SK-N-SH (cell line): ENCODE data around the gene CAGE1. TPM values are rescaled to one million over a fixed set of nuclear protein-coding genes. Genes with fewer than 3 reads are reported as not detected.

ENCODE experiments used
- CTCF ChIA-PET: fragments of 300-600, 350-600 bp; formaldehyde crosslinking; extraction: SDS; loops from one replicate; lab custom pipeline; 2021; lab: Yijun Ruan, JAX
- POLR2A ChIA-PET: fragments of 350-600 bp; sonication (Branson Sonifier 250); formaldehyde crosslinking; extraction: SDS; loops from one replicate; lab custom pipeline; 2020; ENCODE audit warnings: antibody characterized with exemption, inconsistent platforms; lab: Yijun Ruan, JAX
- DNase-seq: peaks from one replicate; pipeline ENCODE4 v3.0.0; 2012
- H2AFZ ChIP-seq: fragments of 200-600 bp; sonication (generic); 2 replicates; pipeline ENCODE4 v1.8.1; 2016; ENCODE audit warnings: antibody characterized with exemption, mild to moderate bottlenecking, low read depth
- H3F3A ChIP-seq: fragments of 200-600 bp; sonication (generic); replicated peaks from 2 replicates; pipeline ENCODE3; 2016; ENCODE audit warnings: antibody characterized with exemption, mild to moderate bottlenecking; ENCODE audit not compliant: insufficient read depth
- H3K27ac ChIP-seq, 2 experiments: fragments of 200-500 bp in 1 of 2; fragments of 200-600 bp in 1 of 2; sonication (Bioruptor generic) in 1 of 2; sonication (generic), shearing (Covaris generic) in 1 of 2; 2 replicates each; pipeline versions ENCODE4 v1.5.1 to v1.6.1; 2014 to 2016; ENCODE audit warnings: low read depth in 2 of 2, inconsistent platforms in 1 of 2, low read length in 1 of 2, mild to moderate bottlenecking in 1 of 2, mixed read lengths in 1 of 2
- H3K27me3 ChIP-seq: fragments of 200-600 bp; sonication (generic), shearing (Covaris generic); 2 replicates; pipeline ENCODE4 v1.6.1; 2016; ENCODE audit warnings: mixed run types; ENCODE audit not compliant: insufficient read depth
- H3K36me3 ChIP-seq, 2 experiments: fragments of 200-500 bp in 1 of 2; fragments of 200-600 bp in 1 of 2; sonication (Bioruptor generic) in 1 of 2; sonication (generic) in 1 of 2; replicated peaks in 1 of 2; 2 replicates each; pipeline versions ENCODE3 to v1.5.1; 2014 to 2016; ENCODE audit warnings: low read length in 1 of 2, mild to moderate bottlenecking in 1 of 2; ENCODE audit not compliant: insufficient read depth in 2 of 2, control insufficient read depth in 1 of 2
- H3K4me1 ChIP-seq, 2 experiments: fragments of 200-500 bp in 1 of 2; fragments of 200-600 bp in 1 of 2; sonication (Bioruptor generic) in 1 of 2; sonication (generic), shearing (Covaris generic) in 1 of 2; 2 replicates each; pipeline versions ENCODE4 v1.5.1 to v1.6.1; 2014 to 2016; ENCODE audit warnings: low read depth in 1 of 2, low read length in 1 of 2, mixed run types in 1 of 2; ENCODE audit not compliant: insufficient read depth in 2 of 2, control insufficient read depth in 1 of 2
- H3K4me2 ChIP-seq: fragments of 200-600 bp; sonication (generic), shearing (Covaris generic); 2 replicates; pipeline ENCODE4 v1.6.1; 2017; ENCODE audit warnings: mixed run types
- H3K4me3 ChIP-seq, 2 experiments: fragments of 200-500 bp in 1 of 2; fragments of 200-600 bp in 1 of 2; sonication (Bioruptor generic) in 1 of 2; sonication (generic), shearing (Covaris generic) in 1 of 2; 2 replicates each; pipeline versions ENCODE4 v1.5.1 to v1.8.1; 2014 to 2016; ENCODE audit warnings: low read depth in 2 of 2, inconsistent platforms in 1 of 2, low read length in 1 of 2, mild to moderate bottlenecking in 1 of 2, mixed read lengths in 1 of 2, moderate library complexity in 1 of 2
- H3K79me2 ChIP-seq: fragments of 200-600 bp; sonication (generic); 2 replicates; pipeline ENCODE4 v1.8.1; 2017; ENCODE audit warnings: mild to moderate bottlenecking; ENCODE audit not compliant: insufficient read depth
- H3K9ac ChIP-seq: fragments of 200-600 bp; sonication (generic); 2 replicates; pipeline ENCODE4 v1.6.1; 2017; ENCODE audit warnings: mixed run types
- H3K9me2 ChIP-seq: fragments of 200-600 bp; sonication (generic); 2 replicates; pipeline ENCODE4 v1.6.1; 2017; ENCODE audit warnings: mixed run types
- H3K9me3 ChIP-seq: fragments of 200-600 bp; sonication (generic); 2 replicates; pipeline ENCODE4 v1.6.1; 2017; ENCODE audit warnings: mixed run types, mild to moderate bottlenecking, moderate library complexity
- H4K20me1 ChIP-seq: fragments of 200-600 bp; sonication (generic); 2 replicates; pipeline ENCODE4 v1.6.1; 2017; ENCODE audit warnings: mild to moderate bottlenecking, mixed run types; ENCODE audit not compliant: insufficient read depth
- ELF1 ChIP-seq: IDR thresholded peaks from 2 replicates; pipeline ENCODE4 v1.4.0; 2012
- EP300 ChIP-seq, 2 experiments: IDR thresholded peaks; 2 replicates each; pipeline versions ENCODE4 v1.4.0 to v1.6.1; 2012; ENCODE audit warnings: borderline replicate concordance in 1 of 2, low read depth in 1 of 2, low read length in 1 of 2
- GATA2 ChIP-seq: sonication (generic); formaldehyde crosslinking; IDR thresholded peaks from 2 replicates; pipeline ENCODE4 v1.5.0; 2020; ENCODE audit warnings: mild to moderate bottlenecking, missing genetic modification reagents
- IRF3 ChIP-seq: fragments of 150-350 bp; IDR thresholded peaks from 2 replicates; pipeline ENCODE4 v1.6.1; 2016; ENCODE audit warnings: mild to moderate bottlenecking, low read depth, low read length
- NFIC ChIP-seq: IDR thresholded peaks from 2 replicates; pipeline ENCODE4 v1.4.0; 2012; ENCODE audit warnings: borderline replicate concordance
- RAD21 ChIP-seq: IDR thresholded peaks from 2 replicates; pipeline ENCODE4 v1.6.1; 2012; ENCODE audit warnings: mild to moderate bottlenecking, low read length
- RFX5 ChIP-seq: IDR thresholded peaks from 2 replicates; pipeline ENCODE4 v1.6.1; 2012; ENCODE audit warnings: mild to moderate bottlenecking, improper control_type of control experiment, low read length
- RXRA ChIP-seq: IDR thresholded peaks from 2 replicates; pipeline ENCODE4 v1.4.0; 2012; ENCODE audit warnings: low read depth, mild to moderate bottlenecking, borderline replicate concordance
- SIN3A ChIP-seq: IDR thresholded peaks from 2 replicates; pipeline ENCODE4 v1.6.1; 2012; ENCODE audit warnings: low read depth, mild to moderate bottlenecking, low read length, moderate library complexity, borderline replicate concordance
- TCF12 ChIP-seq: IDR thresholded peaks from 2 replicates; pipeline ENCODE4 v1.4.0; 2012
- TEAD4 ChIP-seq: IDR thresholded peaks from 2 replicates; pipeline ENCODE4 v1.4.0; 2012; ENCODE audit warnings: mild to moderate bottlenecking, borderline replicate concordance; ENCODE audit not compliant: insufficient read depth
- WGBS: methylation state at CpG from one replicate; pipeline ENCODE4 v1.1.6; 2017; ENCODE audit warnings: low lambda C conversion rate; 5-methylcytosine and 5-hydroxymethylcytosine counted together
- polyA plus RNA-seq, 3 experiments: library from polyadenylated mRNA; depleted of rRNA; stranded (reverse); fragments of >200 nt; gene quantifications; 2 replicates each; pipeline ENCODE4 v1.2.3, GENCODE V29; 2012
- TF ChIP-seq, protein P1 (sequence below): IDR thresholded peaks from 2 replicates; pipeline ENCODE4 v1.6.1; 2012; ENCODE audit warnings: mild to moderate bottlenecking, low read depth, low read length, moderate library complexity
- TF ChIP-seq, protein P2 (sequence below): fragments of 200-600 bp; sonication (generic); IDR thresholded peaks from 2 replicates; pipeline ENCODE4 v1.6.1; 2017; ENCODE audit warnings: antibody characterized with exemption, mild to moderate bottlenecking, moderate library complexity

The CAGE1 gene
- polyA plus RNA-seq, 1 of the 3 experiments (the other 2 are of a cell fraction), result not detected

GRCh38 chr6:7300926-7301325 is 88.6 kb downstream of the CAGE1 start:
- no peak for TF ChIP-seq IRF3
- TF ChIP-seq TEAD4, result no peak
- TF ChIP-seq, protein P1, sequence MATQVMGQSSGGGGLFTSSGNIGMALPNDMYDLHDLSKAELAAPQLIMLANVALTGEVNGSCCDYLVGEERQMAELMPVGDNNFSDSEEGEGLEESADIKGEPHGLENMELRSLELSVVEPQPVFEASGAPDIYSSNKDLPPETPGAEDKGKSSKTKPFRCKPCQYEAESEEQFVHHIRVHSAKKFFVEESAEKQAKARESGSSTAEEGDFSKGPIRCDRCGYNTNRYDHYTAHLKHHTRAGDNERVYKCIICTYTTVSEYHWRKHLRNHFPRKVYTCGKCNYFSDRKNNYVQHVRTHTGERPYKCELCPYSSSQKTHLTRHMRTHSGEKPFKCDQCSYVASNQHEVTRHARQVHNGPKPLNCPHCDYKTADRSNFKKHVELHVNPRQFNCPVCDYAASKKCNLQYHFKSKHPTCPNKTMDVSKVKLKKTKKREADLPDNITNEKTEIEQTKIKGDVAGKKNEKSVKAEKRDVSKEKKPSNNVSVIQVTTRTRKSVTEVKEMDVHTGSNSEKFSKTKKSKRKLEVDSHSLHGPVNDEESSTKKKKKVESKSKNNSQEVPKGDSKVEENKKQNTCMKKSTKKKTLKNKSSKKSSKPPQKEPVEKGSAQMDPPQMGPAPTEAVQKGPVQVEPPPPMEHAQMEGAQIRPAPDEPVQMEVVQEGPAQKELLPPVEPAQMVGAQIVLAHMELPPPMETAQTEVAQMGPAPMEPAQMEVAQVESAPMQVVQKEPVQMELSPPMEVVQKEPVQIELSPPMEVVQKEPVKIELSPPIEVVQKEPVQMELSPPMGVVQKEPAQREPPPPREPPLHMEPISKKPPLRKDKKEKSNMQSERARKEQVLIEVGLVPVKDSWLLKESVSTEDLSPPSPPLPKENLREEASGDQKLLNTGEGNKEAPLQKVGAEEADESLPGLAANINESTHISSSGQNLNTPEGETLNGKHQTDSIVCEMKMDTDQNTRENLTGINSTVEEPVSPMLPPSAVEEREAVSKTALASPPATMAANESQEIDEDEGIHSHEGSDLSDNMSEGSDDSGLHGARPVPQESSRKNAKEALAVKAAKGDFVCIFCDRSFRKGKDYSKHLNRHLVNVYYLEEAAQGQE, result no peak
- H3K27ac ChIP-seq, result no peak overlapping the region
- H4K20me1 ChIP-seq, result peaks cover 18% of the 10 kb centered on the region; the same call in 1 of the 2 replicates
- H3K4me2 ChIP-seq, result no peak overlapping the region
- peaks cover 76 to 85% of the 10 kb centered on the region in 2 experiments for H3K36me3 ChIP-seq
- H3K79me2 ChIP-seq, result peaks cover 44% of the 10 kb centered on the region
- no peak overlapping the region for H3K4me3 ChIP-seq
- no peaks in the 10 kb centered on the region for H3K27me3 ChIP-seq
- WGBS, result 95% methylated on average over 5 of the region's 5 CpGs
- DNase-seq, result no peak
- no peaks in the 10 kb centered on the region for H3K9me2 ChIP-seq
- H3F3A ChIP-seq, result peaks cover 10% of the 10 kb centered on the region
- POLR2A ChIA-PET, result interaction anchor here (1.1 kb wide), 1 partner anchor 9 kb away, joined by 3 read pairs; no protein-coding TSS in a partner anchor
- H3K9me3 ChIP-seq, result no peaks in the 10 kb centered on the region
- no peak overlapping the region for H2AFZ ChIP-seq
- peaks cover 0 to 3% of the 10 kb centered on the region in 2 experiments; a peak in 1 of 4 replicates for H3K4me1 ChIP-seq
- CTCF ChIA-PET, result interaction anchor here (2.3 to 2.6 kb wide), 2 partner anchors 9 to 314 kb away, joined by 7 to 8 read pairs; no protein-coding TSS in a partner anchor
- no peak overlapping the region for H3K9ac ChIP-seq

DNA sequence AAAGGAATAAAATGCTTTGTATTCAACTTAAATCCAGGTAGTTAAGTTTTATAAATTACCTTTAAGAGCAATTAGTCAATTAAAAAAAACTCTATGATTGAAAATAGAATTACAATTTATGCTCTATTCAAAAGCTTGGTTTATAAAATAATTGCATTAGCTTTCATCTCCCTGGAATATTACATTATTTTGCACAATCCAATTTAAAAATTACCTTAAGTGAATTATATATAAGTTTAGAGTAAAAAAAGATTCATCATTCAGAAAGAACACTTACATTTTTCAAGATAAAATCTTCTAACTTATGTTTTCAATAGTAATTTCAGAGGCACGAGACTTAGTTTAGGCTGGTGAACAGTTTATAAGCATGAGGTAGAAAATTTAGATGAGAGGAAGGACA is 91.4 kb downstream of the CAGE1 start:
- peaks cover 16% of the 10 kb centered on the region for H3F3A ChIP-seq
- H3K9me2 ChIP-seq, result no peaks in the 10 kb centered on the region
- H3K27ac ChIP-seq, result no peak overlapping the region
- H3K4me1 ChIP-seq, result peaks cover 0 to 3% of the 10 kb centered on the region in 2 experiments; a peak in 1 of 4 replicates
- ChIA-PET CTCF (interaction anchor here (1.5 kb wide), 1 partner anchor 23 kb away, joined by 5 read pairs; no protein-coding TSS in a partner anchor), POLR2A (no interaction called here)
- peaks cover 75 to 92% of the 10 kb centered on the region in 2 experiments for H3K36me3 ChIP-seq
- no peak for TF ChIP-seq ELF1
- TF ChIP-seq IRF3, result no peak
- TF ChIP-seq RAD21, result no peak
- no peak for TF ChIP-seq RFX5
- TF ChIP-seq NFIC, result no peak
- TF ChIP-seq GATA2, result no peak
- no peak for TF ChIP-seq EP300 (IDR thresholded peaks at IDR 0.05; ENCODE audit: borderline replicate concordance in 1 of 2, low read depth in 1 of 2, low read length in 1 of 2)
- TF ChIP-seq, protein P2, sequence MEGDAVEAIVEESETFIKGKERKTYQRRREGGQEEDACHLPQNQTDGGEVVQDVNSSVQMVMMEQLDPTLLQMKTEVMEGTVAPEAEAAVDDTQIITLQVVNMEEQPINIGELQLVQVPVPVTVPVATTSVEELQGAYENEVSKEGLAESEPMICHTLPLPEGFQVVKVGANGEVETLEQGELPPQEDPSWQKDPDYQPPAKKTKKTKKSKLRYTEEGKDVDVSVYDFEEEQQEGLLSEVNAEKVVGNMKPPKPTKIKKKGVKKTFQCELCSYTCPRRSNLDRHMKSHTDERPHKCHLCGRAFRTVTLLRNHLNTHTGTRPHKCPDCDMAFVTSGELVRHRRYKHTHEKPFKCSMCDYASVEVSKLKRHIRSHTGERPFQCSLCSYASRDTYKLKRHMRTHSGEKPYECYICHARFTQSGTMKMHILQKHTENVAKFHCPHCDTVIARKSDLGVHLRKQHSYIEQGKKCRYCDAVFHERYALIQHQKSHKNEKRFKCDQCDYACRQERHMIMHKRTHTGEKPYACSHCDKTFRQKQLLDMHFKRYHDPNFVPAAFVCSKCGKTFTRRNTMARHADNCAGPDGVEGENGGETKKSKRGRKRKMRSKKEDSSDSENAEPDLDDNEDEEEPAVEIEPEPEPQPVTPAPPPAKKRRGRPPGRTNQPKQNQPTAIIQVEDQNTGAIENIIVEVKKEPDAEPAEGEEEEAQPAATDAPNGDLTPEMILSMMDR, result no peak
- TF ChIP-seq, protein P1, result no peak
- TF ChIP-seq SIN3A, result no peak
- no peak for TF ChIP-seq RXRA
- no peak for TF ChIP-seq TCF12
- DNase-seq, result no peak
- H3K4me3 ChIP-seq, result no peak overlapping the region
- no peaks in the 10 kb centered on the region for H3K9me3 ChIP-seq
- H3K9ac ChIP-seq, result no peak overlapping the region
- no peak overlapping the region for H3K4me2 ChIP-seq
- H3K27me3 ChIP-seq, result no peaks in the 10 kb centered on the region
- H4K20me1 ChIP-seq, result peaks cover 5% of the 10 kb centered on the region; the same call in 1 of the 2 replicates
- H3K79me2 ChIP-seq, result peaks cover 20% of the 10 kb centered on the region
- no peak overlapping the region for H2AFZ ChIP-seq
- WGBS, result 57% methylated on average over 1 of the region's 1 CpG
